ENCODE data around the gene TMEM123. TPM values are rescaled to one million over a fixed set of nuclear protein-coding genes. Genes with fewer than 3 reads are reported as not detected.

TMEM123 gene
- total and polyA plus RNA-seq, 2 of the 13 experiments (the other 11 are each of a cell fraction or from before 2014, with no cell fraction given) = 365 to 2,761 TPM

DNA sequence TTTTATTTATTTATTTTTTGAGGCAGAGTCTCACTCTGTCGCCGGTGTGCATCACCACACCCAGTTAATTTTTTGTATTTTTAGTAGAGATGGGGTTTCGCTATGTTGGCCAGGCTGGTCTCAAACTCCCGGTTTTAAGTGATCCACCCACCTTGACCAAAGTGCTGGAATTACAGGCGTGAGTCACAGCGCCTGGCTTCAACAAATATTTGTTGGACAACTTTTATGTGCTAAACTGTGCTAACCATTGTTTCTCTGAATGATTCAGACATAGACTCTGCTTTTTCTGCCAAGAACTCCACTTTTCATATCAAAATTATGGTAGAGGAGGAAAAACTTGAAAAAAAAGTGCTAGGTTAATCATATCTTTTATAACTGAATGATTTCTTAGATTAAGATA is 41.7 kb upstream of the TMEM123 start (continued):
- TF ChIP-seq, protein P1, sequence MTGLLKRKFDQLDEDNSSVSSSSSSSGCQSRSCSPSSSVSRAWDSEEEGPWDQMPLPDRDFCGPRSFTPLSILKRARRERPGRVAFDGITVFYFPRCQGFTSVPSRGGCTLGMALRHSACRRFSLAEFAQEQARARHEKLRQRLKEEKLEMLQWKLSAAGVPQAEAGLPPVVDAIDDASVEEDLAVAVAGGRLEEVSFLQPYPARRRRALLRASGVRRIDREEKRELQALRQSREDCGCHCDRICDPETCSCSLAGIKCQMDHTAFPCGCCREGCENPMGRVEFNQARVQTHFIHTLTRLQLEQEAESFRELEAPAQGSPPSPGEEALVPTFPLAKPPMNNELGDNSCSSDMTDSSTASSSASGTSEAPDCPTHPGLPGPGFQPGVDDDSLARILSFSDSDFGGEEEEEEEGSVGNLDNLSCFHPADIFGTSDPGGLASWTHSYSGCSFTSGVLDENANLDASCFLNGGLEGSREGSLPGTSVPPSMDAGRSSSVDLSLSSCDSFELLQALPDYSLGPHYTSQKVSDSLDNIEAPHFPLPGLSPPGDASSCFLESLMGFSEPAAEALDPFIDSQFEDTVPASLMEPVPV (CRISPR knock-in tag; IDR thresholded peaks at IDR 0.05) = no peak
- no peak for TF ChIP-seq MED13 (CRISPR knock-in tag; IDR thresholded peaks at IDR 0.05)
- TF ChIP-seq TRIM24 (CRISPR knock-in tag; IDR thresholded peaks at IDR 0.05) = no peak
- TF ChIP-seq ZNF746 (CRISPR knock-in tag; IDR thresholded peaks at IDR 0.05) = no peak
- TF ChIP-seq SATB2 (CRISPR knock-in tag; IDR thresholded peaks at IDR 0.05) = no peak
- TF ChIP-seq IKZF1 (IDR thresholded peaks at IDR 0.05) = no peak
- no peak for TF ChIP-seq NBN (conservative IDR thresholded peaks at IDR 0.05)
- TF ChIP-seq ETV5 (CRISPR knock-in tag; IDR thresholded peaks at IDR 0.05; ENCODE audit: borderline replicate concordance) = peak; percentile 55; the same call in 1 of the 2 replicates
- peak; percentile 83; the same call in 1 of the 2 replicates for TF ChIP-seq JUN (CRISPR knock-in tag; IDR thresholded peaks at IDR 0.05)
- TF ChIP-seq ATF3 (CRISPR knock-in tag; IDR thresholded peaks at IDR 0.05) = peak; percentile 90
- TF ChIP-seq ZNF550 (CRISPR knock-in tag; IDR thresholded peaks at IDR 0.05; ENCODE audit: borderline replicate concordance) = no peak
- TF ChIP-seq ZNF3 (CRISPR knock-in tag; IDR thresholded peaks at IDR 0.05) = no peak
- TF ChIP-seq RARG (CRISPR knock-in tag; IDR thresholded peaks at IDR 0.05; ENCODE audit: low read depth) = no peak
- TF ChIP-seq FOXJ3 (CRISPR knock-in tag; IDR thresholded peaks at IDR 0.05; ENCODE audit: borderline replicate concordance) = no peak
- no peak for TF ChIP-seq JDP2 (CRISPR knock-in tag; IDR thresholded peaks at IDR 0.05; ENCODE audit: borderline replicate concordance)
- peak; percentile 19; the same call in 1 of the 2 replicates for TF ChIP-seq CREB1 (IDR thresholded peaks at IDR 0.05)
- TF ChIP-seq CREB1 (CRISPR knock-in tag; IDR thresholded peaks at IDR 0.05) = no peak
- no peak for TF ChIP-seq FOXA1 (IDR thresholded peaks at IDR 0.05)
- TF ChIP-seq FOXA1 (CRISPR knock-in tag; IDR thresholded peaks at IDR 0.05) = peak; percentile 45; the same call in 1 of the 2 replicates
- peak; percentile 45; the same call in 1 of the 2 replicates for TF ChIP-seq ZNF792 (CRISPR knock-in tag; IDR thresholded peaks at IDR 0.05)
- TF ChIP-seq, protein P2, sequence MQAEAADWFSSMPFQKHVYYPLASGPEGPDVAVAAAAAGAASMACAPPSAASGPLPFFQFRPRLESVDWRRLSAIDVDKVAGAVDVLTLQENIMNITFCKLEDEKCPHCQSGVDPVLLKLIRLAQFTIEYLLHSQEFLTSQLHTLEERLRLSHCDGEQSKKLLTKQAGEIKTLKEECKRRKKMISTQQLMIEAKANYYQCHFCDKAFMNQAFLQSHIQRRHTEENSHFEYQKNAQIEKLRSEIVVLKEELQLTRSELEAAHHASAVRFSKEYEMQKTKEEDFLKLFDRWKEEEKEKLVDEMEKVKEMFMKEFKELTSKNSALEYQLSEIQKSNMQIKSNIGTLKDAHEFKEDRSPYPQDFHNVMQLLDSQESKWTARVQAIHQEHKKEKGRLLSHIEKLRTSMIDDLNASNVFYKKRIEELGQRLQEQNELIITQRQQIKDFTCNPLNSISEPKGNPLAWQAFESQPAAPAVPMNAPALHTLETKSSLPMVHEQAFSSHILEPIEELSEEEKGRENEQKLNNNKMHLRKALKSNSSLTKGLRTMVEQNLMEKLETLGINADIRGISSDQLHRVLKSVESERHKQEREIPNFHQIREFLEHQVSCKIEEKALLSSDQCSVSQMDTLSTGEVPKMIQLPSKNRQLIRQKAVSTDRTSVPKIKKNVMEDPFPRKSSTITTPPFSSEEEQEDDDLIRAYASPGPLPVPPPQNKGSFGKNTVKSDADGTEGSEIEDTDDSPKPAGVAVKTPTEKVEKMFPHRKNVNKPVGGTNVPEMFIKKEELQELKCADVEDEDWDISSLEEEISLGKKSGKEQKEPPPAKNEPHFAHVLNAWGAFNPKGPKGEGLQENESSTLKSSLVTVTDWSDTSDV (CRISPR knock-in tag; IDR thresholded peaks at IDR 0.05) = no peak
- TF ChIP-seq GPBP1L1 (CRISPR knock-in tag; IDR thresholded peaks at IDR 0.05) = no peak
- TF ChIP-seq CCDC6 (CRISPR knock-in tag; IDR thresholded peaks at IDR 0.05) = no peak
- TF ChIP-seq ZBTB1 (CRISPR knock-in tag; IDR thresholded peaks at IDR 0.05; ENCODE audit: borderline replicate concordance) = no peak
- TF ChIP-seq ZFP41 (CRISPR knock-in tag; IDR thresholded peaks at IDR 0.05; ENCODE audit: borderline replicate concordance) = no peak
- no peak; the same call in 1 of the 2 replicates for TF ChIP-seq ZNF24 (IDR thresholded peaks at IDR 0.05)
- 0 out of 2 replicates have a peak, but pooled peaks have one; percentile 19 for TF ChIP-seq THAP11 (CRISPR knock-in tag; IDR thresholded peaks at IDR 0.05)
- no peak for TF ChIP-seq SOX6 (IDR thresholded peaks at IDR 0.05)
- TF ChIP-seq SOX6 (CRISPR knock-in tag; IDR thresholded peaks at IDR 0.05) = peak; percentile 90
- TF ChIP-seq ZNF772 (CRISPR knock-in tag; IDR thresholded peaks at IDR 0.05) = no peak

Data from HepG2 (cell line).